GM18858 (cell line): ENCODE results near the gene CFAP43.

Experiments
- ATAC-seq: cut with Tn5 transposase; IDR thresholded peaks from one replicate; pipeline ENCODE4 v1.9.1; 2021; ENCODE audit not compliant: unreplicated experiment

CFAP43 gene

DNA sequence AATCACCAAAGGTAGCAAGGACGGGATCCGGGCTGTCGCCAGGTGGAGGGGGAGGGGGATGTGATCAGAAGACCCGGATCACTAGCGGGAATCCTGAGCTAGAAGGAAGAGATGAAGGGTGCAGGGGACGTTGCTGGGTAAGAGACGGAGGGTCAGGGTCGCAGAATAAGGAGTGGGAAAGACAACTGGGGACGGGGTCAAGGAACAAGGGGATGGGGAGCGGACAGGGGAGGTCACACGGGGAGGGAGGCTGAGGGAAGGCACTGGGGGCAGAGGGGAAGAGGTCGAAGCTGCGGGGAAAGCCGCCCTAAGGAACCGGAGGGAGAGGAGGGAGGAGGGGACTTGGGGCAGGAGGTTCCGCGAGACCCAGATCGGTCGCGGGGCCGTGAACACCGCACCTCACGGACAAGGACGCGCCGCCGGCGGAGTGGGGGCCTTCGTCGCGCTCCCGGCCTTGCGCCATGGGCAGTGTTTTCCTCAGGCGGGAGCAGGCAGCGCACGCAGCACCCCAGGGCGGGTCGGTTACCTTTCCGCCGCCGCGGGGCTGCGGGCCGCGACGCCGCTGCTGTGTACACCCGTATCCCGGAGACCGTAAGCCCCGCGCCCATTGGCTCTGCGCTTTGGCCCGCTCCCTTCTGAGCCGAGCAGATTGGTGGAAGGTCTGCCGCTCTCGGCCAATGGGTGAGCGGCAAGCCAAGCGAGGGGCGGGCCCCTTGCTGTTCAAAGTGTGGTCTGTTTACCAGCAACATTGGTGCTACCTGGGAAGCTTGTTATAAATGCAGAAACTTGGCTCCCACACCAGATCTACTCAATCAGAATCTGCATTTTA lies at the start of gene CFAP43:
TSS of gene CFAP43 (minus strand) at position 581 of the 829 bp plus-strand sequence. CDS start at position 463, 118 bp downstream.
- peak; percentile 100 for ATAC-seq

GRCh38 chr10:104281694-104282093 lies 49.5 kb upstream of the CFAP43 start:
- ATAC-seq: no peak

- no peak for ATAC-seq
Observed at GRCh38 chr10:104279550-104280259, 47.5 kb upstream of the CFAP43 start.

- ATAC-seq: no peak
Observed at GRCh38 chr10:104277785-104278184, 45.6 kb upstream of the CFAP43 start.

DNA sequence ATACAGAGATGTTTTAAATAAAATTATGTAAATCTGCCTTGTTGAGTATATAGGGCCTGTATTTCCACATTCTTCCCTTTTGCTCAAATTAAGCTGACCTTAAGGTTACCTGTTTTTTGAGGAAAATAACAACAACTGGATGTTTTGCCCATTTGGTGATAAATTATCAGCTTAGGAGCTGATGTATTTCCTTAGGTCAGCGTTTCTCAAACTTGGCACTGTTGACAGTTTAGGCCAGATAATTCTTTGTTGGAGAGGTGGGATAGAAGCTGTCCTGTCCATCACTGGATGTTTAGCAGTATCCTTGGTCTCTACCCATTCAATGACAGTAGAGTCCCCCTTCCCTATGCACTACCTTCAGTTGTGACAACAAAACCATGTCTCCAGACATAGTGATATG lies 44.0 kb upstream of the CFAP43 start:
- no peak for ATAC-seq

DNA sequence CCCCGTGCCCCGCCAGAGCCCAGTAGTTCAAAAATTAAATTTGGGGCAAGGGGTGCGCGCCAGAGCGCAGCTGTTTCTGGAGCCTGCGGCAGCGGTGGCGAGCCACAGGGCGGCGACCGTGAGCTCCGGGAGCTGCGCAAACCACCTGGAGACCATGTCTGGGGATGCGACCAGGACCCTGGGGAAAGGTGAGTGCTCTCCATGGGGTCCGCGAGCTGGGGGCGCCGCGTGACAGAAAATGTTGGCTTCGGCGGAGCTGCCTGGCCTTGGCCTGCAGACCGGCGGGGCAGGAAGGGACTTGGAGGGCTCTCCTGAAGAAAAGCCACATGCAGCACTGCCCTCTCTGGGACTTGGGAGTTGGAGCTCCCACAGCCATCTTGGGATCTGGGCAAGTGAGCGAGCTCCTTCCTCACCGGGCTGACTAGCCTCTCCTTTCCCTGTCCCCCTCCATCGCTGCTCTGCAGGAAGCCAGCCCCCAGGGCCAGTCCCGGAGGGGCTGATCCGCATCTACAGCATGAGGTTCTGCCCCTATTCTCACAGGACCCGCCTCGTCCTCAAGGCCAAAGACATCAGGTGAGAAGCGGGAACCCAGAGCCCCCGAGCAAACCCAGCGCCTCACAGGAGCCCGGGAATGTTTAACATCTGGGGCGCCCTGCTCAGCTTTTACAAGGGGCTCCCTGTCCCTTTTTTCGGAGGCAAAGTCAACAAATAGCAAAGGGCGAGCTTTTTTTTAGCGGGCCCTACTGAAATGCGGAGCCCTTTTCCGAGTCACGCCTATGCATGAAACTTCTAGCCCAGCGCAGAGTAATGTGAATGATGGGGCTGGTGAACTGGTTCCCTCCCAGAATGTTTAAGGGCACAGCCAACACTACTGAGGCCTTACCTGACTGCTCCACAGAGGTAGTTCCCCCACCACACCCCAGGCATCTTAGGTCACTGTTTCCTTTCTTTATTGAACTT lies 42.9 kb upstream of the CFAP43 start:
- no peak for ATAC-seq

DNA sequence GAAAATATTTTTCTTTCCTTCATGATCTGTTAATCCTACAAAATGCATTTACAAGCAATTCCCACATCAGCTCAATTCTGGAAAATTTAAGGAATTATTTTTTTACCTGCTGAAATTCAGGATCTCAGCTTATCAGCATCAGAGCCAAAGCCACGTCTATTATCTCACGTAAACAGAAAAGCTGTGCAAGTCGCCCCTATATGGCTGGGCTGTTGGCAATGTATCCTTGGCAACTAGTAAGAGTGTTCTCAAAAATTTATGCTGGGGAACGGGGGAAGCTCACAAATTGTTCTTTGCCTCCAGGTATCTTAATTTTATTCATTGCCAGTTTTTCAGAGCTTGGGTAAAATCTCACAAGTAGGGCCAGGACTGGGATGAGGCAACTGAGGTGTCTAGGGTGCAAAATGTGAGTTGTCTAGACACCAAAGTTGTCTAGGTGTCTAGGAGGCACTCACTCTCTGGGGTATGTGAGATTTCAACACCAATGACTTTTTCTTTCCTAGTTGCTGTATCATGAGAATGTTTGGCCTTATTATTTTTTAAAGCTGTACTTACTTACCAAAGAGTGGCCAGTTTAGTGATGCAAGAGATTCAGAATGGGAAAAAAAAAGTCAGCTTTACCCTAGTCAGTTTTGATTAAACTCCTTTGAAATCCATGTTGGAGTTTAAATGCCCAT lies 41.9 kb upstream of the CFAP43 start:
- no peak for ATAC-seq

DNA sequence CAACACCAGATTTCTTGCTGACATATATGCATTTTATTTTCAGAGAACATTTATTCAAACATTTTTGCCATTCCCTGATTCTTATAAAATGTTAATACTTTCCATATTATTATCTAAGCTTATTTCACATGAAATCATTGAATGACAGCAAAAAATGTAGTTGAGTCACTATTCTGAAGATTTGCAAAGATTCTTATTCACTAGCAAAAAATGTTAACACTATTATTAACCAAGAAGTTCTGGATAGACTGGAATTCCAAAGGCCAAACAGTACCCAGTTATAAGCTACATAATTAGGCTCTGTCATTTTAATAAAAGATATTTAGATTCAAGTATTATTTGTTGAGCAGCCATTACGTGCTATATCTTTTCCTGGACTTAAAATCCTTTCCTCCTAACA lies 41.1 kb upstream of the CFAP43 start:
- ATAC-seq: no peak

DNA sequence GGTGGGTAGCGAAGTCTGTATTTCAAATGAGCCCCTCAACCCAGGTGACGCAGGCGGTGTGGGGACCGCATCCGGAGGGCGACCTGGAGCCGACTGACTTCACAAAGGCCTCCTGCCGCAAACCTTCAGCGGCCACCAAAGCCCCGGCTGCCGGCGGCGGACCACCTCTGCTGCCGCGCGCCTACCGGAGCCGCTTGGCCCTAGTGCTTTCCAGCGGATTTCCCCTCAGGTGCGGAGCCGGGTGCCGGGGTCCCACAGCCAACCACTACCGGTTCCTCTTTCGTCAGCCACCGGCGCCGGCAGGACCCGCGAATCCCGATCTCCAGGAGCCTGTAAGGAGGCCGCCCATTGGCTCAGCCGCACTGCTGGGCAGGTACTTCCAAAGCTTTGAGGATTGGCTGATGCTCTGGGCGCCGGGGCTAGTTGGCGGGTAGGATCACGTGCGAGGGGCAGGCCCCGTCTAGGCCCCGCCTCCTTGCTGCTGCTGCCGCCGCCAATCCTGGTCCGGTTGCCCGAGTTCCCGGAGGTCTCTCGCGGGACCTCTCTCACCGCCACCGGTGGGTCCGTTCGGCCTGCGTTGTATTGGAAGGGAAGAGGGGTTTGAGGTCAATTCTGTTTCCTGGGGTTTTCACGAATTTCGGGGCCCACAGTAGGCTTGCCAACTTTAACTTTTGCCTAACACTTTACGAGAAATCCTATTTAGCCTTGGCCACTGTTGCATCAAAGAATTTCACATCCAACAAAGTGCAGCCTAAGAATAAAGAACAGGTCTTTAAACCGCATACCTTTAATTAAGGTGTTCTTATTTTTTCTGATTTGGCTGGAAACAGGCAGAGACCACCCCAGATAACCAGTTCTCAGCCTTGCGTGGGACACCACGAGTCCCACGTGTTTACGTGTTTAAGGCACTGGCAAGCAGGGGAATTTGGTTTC lies 36.8 kb upstream of the CFAP43 start, which contains the start of gene GSTO2:
TSS of gene GSTO2 (plus strand) at position 472 of the 933 bp plus-strand sequence. CDS start 5,732 bp downstream, outside the sequence.
- peak; percentile 98 for ATAC-seq

DNA sequence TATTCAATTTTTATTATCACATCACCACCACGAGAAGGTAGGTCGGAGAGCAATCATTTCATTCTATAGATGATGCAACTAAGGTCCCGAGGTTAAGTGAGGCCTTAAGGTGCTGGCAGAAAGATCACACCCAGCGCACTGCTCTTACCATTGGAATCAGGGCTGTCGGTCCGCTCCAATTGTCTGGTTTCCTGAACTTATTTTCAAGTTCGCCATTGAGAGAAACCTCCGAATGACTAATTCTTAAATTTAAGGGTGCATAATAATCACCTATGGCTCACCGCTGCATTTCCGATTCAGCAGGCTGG lies 36.2 kb upstream of the CFAP43 start:
- ATAC-seq: no peak

DNA sequence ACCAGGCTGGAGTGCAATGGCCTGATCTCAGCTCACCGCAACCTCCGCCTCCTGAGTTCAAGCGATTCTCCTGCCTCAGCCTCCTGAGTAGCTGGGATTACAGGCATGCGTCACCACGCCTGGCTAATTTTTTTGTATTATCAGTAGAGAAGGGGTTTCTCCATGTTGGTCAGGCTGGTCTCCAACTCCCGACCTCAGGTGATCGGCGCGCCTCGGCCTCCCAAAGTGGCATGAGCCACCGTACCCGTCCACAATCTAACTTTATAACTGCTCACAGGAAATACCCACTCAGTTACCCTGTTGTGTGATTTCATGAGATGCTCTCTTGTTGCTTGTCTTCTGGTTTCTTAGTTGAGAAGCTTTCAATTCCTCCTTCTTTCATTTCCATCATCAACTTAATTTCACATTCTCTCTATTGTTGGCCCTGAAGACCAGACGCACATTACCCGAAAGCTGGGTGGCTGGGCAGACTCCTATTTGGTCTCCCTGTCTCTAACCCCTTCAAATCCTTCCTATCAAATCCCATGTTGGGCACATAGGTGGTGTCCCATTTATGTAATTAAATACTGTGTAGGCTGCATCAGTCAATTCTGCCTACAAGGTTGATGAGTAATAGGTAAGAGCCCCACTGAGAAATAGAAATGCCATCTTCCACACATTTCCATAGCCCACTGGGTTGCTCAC lies 35.7 kb upstream of the CFAP43 start:
- ATAC-seq: no peak

DNA sequence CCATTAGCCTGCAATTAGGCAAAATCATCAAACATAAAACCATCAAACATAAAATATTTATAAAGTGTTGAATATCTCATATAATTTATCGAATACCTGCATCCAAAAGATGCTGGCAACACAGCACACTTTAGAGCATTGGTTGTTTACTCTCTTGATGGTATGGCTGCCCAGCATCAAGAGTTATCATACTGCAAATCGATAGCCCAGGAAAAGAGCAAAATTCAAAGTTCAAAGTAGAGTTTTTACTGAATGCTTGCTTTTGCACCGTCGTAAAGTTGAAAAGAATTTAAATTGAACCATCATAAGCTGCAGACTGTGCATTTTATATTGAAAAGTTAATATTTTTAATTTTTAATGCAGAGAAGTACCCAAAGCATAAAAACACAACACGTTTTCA lies 32.6 kb upstream of the CFAP43 start:
- no peak for ATAC-seq

DNA sequence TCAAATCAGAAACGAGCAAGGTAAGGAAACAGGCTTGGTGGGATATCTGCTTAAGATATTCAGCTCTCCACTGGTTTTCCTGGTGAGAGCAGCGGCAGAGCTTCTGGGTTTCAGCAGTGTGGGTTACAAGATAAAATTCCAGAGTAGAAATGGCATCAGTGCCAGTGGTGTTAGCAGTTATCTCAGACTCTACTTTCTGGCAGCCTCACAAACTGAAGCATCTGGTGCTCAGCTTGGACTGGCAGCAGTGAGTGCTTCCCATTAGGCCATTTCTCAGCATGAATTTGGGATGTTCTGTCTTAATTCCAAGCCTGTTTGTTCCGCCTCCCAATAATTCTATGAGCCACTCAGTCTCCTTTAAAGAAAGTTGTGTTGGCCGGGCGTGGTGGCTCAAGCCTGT lies 29.9 kb upstream of the CFAP43 start:
- no peak for ATAC-seq

DNA sequence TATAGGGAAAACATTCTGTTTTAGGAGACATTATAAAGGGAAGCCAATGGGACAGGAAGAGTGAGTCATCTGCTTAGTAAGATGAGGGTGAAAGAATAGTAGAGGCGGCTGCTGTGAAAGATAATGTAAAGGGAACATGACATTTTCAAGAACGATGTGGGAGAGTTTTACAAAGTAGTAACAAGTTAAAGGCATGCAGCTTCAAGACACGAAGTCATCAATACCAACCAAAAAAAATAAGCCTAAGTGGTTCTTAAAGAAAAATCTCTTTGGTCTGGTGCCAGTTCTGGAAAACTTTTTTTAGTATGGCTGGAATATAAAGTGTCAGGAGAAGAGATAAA lies 28.6 kb upstream of the CFAP43 start:
- no peak for ATAC-seq

DNA sequence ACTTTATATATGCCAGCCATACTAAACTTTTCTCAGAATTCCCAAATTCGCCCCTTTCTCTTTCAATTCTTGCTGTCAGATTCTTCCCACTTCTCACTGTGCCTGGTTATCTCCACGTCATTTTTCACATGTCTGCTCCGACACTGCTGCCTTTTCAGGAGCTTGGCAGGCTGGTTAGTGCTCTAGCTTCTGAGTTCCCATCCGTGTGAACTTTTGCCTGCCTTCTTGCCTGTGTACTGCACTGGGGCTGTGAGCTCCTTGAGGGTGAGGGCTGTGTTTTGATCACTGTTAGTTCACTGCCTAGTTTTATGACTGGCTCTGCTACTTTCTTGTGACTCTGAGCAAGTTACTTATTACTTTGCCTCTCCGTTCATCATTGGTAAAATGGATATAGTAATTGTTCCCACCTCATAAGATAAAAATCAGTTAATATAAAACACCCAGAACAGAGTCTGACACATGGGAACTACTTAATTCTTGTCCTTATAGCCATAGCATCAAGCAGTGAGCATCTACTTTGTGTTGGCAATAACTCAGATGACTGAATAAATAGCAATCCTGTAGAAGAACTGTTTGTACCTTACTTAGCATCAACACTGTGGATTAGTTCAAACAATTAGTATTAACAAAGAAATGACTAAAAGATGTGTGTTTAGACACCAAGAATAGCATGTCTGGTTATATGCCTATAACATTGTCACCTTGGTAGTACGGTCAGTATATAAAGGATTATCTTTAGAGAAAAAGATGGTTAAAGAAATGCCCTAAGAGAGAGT lies 28.0 kb upstream of the CFAP43 start:
- no peak for ATAC-seq

GRCh38 chr10:104259456-104259855 lies 27.3 kb upstream of the CFAP43 start:
- ATAC-seq: no peak

DNA sequence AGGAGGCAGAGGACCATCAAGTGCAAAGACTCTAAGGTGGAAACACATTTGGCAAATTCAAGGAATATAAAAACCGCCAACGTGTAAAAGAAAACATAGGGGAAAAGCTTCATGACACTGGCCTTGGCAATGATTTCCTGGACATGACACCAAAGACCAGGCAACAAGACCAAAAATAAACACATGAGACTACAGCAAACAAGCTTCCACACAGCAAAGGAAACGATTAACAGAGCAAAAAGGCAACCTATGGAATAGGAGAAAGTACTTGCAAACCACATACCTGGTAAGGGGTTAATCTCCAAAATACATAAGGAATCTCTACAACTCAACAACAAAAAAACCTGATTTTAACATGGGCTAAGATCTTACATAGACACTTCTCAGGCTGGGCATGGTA lies 26.0 kb upstream of the CFAP43 start:
- no peak for ATAC-seq

DNA sequence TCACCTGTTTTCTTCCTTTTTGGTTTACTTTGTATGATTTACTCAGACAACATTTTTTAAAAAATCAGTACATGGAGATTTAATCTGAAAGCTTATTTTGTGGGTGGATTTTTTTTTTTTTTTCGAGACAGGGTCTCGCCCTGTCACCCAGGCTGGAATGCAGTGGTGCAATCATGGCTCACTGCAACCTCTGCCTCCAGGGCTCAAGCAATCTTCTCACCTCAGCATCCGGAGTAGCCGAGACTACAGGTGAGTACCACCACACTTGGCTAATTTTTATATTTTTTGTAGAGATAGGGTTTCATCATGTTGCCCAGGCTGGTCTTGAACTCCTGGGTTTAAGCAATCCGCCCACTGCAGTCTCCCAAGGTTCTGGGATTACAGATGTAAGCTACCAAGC lies 25.1 kb upstream of the CFAP43 start:
- ATAC-seq: no peak
